ENCODE data around the gene TUNAR.
"Not testable (repeated sequence)": the region's sequence is repeated elsewhere in the genome, so short reads cannot be mapped to it uniquely, and the experiment has no call there.

The TUNAR gene

DNA sequence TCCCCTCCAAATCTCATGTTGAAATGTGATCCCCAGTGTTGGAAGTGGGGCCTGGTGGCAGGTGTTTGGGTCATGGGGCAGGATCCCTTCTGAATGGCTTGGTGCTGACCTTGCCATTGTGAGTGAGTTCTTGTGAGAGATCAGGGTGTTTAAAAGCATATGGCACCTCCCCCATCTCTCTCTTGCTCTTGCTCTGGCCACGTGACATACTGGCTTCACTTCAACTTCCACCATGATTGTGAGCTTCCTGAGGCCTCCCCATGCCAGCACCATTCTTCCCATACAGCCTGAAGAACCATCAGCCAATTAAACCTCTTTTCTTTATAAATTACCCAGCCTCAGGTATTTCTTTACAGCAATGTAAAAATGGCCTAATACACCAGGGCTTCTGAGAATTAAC lies 82.7 kb downstream of the TUNAR start:
- DNase-seq (ENCODE audit: low read depth, low spot score): no peak

DNA sequence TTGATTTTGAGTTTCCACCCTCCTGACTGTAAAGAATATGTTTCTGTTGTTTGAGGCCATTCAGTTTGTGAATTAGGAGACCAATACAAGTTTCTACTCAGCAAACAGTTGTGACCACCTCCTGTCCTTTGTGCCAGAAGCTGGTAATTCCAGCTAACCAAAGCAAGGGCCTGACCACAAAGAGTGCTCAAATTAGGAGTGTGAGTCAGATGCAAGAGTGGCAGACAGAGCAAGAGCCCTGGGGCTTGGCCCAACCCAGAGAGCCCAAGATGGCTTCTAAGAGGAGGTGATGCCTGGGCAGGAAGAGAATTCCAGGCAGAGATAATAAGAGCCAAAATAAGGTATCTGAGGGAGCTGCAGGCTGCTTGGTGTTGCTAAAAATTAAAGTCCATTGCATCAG lies 84.8 kb downstream of the TUNAR start:
- no peak for DNase-seq (ENCODE audit: low read depth, low spot score)
- H3K27ac ChIP-seq: no peak overlapping the region

More for the DNA sequence above, 82.7 kb downstream of the TUNAR start:
- no peak overlapping the region for H3K27ac ChIP-seq

DNA sequence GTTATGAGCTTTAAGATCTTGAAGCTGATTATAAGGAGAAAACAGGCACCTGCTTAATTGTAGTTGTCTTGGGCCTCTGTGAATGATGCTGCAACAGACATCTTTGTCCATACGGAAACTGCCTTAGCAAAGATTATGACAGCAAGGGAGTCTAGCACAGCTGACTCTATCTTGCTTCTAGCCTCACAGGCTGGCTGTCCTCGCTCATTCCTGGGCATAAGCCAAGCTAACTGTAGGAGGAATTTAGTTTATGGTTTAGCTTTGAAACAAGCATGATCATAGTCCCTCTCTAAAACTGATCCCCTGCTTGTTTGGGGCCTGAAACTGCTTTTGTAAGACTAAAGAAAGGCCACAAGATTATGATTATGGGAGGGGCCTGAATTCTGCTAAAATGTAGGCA lies 88.3 kb downstream of the TUNAR start:
- DNase-seq (ENCODE audit: low read depth, low spot score): no peak
- H3K27ac ChIP-seq: no peak overlapping the region

DNA sequence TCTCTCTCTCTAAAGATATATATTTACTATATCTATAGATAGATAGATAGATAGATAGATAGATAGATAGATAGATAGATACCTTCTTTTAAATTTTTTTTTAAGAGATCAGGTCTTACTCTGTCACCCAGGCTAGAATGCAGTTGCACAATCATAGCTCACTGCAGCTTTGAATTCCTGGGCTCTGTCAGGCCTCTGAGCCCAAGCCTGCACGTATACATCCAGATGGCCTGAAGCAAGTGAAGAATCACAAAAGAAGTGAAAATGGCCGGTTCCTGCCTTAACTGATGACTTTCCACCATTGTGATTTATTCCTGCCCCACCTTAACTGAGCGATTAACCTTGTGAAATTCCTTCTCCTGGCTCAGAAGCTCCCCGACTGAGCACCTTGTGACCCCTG lies 91.4 kb downstream of the TUNAR start:
- H3K27ac ChIP-seq; DNase-seq (ENCODE audit: low read depth, low spot score): not testable (repeated sequence)
